Ecto neural progenitor cell (in vitro differentiated cells): ENCODE results near the gene SH2D2A.

Experiments
- DNase-seq: peaks from one replicate; pipeline ENCODE4 v3.0.0-alpha.2; 2018; ENCODE audit warnings: low spot score

The SH2D2A gene

DNA sequence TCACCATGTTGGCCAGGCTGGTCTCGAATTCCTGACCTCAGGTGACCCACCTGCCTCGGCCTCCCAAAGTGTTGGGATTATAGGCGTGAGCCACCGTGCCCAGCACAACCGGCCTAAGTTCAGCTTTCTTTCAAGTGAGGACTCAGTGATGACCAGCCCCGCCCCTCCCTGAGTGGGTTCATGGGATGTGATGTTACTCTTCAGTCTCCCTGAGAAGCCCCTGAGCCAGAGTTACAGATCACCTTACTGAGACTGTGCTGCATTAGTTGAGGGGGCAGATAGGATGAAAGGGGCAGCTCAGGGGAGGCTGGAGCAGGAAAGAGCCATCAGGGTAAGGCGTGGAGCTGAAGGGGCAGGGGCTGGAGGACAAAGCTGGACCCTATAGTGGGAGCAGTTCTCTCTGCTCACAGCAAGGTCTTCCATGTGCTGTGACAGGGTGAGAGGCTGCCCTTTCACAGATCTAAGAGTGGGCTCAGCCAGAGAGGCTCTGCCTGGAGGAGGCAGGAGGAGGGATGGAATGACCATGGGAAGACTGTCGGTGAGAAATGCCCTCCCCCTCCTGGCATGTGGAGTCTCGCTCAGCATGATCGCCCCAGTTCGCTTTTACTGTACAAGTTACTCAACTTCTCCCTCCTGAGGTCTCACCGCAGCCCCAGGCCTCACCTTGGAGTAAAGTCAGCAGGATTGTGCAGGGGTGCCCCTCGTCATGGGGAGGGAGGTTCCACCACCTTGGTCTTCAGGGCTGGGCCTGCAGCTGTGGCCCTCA, 13.4 kb downstream of the SH2D2A start:
- no peak for DNase-seq

DNA sequence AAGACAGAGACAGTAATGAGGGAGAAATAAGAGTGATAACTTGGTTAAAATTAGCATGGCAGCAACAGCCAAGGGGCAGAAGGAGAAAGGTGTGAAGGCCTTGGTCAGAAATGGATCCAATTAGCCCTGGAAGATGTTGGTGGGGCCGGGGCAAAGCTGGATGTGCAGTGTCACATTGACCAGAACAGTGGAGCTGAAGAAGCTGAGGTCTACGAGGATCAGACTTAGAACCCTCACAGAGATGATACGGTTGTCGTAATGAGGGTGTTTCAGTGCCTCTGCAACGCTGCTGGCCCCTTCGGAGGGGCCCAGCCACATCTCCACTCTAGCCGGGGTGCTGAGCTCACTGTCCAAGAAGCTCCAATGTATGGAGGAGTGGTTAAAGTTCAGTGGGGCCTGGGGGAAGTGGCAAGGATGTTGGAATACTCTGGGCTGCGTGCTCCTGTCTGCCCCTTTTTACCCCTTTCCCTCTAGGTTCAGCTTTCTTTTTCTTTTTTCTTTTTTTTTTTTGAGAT, 14.2 kb downstream of the SH2D2A start:
- DNase-seq: no peak

DNA sequence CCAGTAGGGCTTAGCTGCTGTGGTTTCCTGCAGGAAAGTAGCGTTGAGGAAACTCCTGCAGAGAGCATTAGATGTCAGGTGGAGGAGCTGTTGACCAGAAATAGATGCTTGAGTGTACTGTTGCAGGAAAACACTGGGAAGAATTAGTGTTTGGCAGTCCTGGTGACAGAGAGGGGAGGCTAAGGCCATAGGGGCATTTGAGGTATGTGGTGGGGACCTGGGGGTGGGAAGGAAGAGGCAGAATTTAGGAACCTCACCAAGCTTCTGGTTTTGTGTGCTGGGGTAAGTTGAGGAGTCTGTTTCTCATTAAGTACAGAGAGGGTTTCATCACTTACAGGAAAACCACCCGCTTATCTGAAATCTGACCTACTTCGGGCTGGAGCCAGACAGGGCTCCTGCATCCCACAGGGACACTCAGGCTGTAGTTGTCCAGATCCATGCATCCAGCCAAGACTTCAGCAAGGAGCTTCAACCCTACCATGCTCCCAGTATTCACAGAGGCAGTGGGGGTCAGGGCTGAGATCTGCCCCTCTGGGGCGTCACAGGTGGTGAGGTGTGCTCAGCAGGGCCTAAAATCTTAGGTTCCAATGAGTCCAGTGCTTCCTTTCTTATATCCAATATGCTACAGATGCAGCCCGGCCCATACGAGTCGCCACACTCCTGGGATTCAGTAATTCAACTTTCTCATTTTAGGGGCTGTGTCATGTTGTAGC, 15.1 kb downstream of the SH2D2A start:
- no peak for DNase-seq

DNA sequence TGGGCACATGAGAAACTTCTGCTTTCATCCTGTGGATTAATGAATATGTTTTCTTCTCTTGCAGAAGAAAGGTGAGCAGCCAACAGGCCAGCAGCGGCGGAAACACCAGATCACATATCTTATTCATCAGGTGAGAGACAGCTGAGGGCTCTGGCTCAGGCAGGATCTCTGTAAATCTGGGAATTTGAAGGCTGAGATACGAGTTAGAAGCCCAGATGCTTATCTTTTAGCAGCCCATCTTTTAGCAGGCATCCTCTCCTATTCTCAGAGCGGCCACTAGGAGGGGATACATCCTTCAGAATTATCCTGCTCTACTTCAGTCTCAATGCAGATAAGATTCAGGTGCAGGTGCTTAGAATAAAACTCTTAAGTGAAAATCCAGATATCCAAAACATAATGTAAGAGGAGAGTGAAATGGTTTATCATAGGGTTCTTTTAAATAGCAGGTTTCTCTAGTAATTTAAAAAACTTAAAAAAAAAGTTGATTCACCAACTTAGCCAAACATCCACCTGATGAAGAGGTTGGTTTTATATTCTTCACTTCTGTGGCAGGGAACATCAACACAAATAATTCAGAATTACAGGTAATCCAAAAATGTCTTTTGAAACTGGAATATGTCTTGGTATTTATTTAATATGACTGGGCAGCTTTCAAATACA, 19.3 kb downstream of the SH2D2A start:
- no peak for DNase-seq

DNA sequence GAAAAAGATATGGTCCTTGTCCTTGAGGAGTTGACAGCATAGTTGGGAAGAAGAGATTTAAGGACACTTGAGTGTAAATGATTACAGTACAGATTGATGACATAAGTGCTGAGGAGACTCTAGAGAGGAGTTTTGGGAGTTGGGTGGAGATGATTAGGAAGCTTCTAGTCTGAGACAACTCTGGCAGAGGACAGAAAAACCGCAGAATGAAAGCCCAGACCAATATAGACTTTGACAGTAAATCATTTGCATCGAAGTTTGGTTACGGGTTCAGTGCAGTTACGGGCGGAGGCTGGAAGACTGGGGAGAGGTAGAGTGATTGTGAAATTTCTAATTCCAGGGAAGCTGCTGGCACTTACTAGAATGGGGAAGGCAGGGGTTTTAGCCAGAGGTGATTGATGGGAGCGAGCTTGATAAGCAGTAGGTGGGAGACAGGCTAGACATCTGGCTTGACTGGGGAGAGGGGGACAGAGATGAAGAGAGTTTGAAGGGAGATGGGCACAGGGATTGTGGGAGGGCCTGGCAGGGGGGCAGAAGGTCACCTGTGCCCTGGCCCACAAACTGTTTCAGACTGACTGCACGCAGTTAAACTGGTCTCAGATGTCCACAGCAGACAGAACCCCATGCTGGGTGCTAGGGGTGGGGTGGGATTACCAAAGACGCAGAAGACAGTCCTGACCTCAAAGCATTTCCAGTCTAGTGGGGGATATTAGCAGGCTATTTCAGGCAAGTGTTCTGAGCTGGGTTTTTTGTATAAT, 20.1 kb downstream of the SH2D2A start:
- DNase-seq: no peak

DNA sequence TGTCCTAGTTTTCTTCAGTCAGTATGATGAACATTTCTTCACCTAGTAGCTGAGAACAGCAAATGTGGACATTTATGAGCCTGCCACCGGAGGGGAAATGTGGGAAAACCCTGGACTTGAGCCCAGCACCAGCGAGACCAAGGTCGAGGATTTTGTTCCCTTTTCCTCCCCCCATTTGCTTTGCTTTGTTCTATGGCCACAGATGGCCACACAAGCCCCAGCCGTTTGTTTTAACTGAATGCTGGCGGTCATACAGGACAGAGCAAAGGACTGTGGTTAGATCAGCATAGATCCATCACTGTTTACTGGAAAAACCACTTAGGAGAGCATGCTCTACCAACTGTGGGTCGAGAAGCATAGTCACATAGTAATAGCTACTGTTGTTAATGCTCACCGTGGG, 20.9 kb downstream of the SH2D2A start:
- DNase-seq: no peak

DNA sequence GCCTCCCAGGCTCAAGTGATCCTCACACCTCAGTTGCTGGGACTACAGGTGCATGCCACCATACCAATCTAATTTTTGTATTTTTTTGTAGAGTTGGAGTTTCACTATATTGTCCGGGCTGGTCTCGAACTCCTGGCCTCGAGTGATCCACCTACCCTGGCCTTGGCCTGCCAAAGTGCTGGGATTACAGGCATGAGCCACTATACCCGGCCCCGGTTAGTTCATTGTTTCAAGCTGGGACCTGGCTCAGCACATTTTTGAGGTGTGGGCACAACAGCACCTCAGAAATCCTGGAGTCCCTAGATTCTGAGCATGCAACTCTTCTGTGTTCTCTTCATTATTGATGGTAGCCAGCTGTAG, 21.3 kb downstream of the SH2D2A start:
- no peak for DNase-seq

DNA sequence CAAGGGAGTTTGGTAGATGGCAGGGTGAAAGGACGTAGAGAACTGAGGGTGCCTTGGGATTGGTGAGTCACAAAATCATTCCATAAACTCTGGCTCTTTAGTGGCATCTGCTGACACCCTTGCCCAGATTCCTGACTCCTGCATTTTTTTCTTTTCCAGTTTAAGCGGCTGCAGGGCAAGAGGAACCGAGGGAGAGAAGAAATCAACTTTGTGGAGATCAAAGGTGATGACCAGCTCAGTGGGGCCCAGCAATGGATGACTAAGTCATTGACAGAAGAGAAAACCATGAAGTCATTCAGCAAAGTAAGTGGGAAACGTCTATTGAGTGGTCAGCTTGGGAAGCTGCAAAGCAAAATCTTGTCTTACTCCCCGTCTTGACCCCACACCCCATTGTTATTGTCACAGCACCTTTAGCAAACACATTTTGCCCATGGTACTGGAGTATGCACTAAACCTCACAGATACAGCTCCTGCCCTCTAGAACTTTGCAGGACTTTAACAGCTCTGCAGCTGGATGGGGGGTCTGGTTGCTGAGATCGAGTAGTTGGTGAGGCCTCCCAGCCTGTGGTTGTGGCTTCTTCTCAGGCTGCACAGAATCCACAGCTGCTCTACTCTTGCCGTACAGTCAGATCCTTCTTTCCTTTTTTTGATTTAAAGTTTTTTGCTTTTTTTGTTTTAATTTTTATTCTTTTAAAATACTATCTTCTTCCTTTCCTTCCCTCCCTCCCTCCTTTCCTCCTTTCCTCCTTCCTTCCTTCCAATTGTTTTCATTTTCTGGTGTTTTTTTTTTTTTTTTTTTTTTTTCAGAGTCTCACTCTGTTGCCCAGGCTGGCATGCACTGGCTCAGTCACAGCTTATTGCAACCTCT, 21.9 kb downstream of the SH2D2A start:
- DNase-seq: no peak

DNA sequence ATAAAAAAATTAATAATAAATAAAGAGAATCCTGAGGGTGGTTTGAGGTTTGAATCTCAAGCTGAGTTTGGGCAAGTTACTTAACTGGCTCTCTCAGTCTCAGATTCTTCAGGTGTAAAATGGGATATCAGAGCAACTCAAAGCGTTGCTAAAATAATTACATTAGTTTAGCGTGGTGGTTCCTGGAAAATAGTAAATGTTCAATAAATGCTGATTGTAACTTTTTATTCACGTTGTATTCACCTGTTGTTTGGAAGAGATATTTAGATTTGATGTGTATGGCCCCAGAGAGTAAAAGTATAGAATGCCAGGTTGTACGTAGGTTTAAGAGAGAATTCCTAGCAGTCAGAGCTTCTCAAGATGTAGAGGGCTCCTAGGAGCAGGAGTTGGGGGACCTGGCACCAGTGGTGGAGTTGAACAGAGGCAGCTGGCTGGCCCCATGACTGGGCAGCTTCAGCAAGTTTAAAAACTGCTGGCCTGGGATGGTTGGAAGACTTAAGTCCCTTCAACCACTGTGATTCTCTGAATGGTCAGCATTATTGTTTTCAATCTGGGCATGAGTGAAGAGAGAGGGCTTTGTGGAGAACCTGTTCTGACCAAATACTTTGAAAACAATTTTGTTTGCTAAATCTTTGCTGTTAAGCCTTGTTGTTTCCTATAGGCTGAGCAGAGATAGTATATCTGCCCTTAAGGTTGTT, 26.9 kb downstream of the SH2D2A start:
- no peak for DNase-seq

DNA sequence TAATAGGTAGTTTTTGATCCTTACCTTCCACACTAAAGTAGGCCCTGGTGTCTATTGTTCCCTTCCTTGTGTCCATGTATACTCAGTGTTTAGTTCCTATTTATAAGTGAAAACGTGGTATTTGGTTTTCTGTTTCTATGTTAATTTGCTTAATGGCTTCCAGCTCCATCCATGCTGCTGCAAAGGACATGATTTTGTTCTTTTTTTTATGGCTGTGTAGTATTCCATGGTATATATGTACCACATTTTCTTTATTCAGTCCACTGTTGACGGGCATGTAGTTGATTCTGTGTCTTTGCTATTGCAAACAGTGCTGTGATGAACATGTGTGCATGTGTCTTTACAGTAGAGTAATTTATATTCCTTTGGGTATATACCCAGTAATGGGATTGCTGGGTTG, 28.5 kb downstream of the SH2D2A start:
- no peak for DNase-seq

DNA sequence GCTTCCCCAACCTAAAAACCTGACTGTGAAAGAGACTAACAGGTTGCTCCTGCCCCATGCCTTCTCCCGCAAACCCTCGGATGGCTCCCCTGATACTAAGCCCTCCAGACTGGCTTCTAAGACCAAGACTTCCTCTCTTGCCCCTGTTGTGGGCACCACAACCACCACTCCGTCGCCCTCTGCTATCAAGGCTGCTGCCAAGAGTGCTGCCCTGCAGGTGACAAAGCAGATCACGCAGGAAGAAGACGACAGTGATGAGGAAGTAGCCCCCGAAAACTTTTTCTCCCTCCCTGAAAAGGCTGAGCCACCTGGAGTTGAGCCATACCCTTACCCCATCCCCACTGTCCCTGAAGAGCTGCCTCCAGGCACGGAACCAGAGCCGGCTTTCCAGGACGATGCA, 30.0 kb downstream of the SH2D2A start:
- DNase-seq: no peak

DNA sequence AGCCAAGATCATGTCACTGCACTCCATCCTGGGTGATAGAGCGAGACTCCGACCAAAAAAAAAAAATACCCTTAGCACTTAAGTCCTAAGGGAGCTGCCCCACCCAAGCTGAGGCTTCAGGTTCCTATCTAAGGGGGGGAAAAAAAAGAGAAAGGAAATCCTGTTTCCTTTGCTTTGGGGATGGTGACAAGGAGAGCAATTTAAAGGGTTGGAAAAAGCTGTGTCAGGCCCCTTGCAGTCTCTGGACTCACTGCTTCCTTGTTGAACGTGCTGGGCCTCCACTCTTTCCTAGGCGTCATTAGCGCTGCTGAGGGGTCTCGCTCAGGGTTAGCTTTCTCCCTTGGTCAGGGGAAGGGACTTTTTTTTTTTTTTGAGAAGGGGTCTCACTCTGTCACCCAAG, 31.2 kb downstream of the SH2D2A start:
- DNase-seq: no peak

DNA sequence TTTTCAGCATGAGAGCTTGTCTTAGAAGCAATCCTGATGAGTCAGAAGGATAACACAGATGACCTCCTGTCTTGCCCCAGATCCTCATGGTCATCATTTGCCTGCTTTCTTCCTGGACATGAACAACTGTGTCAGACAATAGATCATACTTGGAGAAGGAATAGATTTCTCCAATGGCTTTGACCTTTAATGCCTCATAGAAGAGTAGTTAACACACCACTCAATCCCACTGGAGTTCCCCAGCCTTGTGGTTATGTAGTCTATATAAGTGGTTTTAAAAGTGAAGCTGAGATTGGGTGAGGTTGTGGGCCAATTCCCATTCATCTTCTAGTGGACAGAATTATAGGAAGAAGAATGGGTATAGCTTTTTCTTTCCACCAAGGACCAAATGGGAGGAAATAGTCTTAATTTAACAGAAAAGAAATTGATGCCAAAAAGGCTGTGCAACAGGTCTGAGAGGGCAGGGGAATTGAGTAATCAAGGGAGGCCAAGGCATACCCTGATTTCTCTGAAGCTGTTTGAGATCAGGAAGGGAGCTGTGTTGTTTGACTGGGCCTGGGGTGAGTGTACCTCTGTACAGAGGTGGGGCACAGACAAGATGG, 35.0 kb downstream of the SH2D2A start:
- no peak for DNase-seq

DNA sequence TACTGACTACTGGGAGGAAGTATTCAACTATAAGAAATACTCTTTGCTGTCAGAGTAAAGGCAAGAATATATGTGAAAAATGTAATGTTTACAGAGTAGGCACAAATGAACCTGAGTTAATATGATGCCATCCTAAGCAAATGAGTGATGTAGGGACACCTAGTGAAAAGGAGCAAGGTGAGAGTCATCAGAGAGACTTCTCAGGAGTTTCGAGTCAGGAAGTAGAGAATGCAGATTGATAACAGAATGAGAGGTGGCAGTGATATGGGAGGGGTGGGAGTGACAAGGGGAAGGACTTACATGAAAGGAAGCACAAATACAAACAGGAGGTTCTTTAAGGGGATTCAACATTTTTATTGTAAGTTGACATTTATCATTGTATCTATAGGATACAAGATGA, 39.1 kb downstream of the SH2D2A start:
- no peak for DNase-seq

DNA sequence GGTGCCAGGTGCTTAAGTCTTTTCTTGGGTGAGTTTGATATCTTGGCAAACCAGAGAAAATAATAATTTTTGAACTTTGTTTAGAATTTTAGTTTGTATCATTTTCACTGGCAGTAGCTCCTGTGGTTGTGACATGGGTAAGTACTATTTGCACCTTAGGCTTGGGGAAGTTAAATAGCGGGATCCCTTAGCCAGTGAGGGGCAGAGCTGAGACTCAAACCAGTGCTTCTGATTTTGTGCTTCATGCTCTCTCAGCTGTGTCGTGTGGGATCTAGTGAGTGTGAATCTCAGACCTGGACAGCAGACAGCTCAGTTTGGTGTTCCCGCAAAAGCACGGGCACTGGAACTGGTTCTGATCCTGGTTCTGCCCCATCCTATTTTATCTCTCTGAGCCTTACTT, 39.7 kb downstream of the SH2D2A start:
- no peak for DNase-seq

DNA sequence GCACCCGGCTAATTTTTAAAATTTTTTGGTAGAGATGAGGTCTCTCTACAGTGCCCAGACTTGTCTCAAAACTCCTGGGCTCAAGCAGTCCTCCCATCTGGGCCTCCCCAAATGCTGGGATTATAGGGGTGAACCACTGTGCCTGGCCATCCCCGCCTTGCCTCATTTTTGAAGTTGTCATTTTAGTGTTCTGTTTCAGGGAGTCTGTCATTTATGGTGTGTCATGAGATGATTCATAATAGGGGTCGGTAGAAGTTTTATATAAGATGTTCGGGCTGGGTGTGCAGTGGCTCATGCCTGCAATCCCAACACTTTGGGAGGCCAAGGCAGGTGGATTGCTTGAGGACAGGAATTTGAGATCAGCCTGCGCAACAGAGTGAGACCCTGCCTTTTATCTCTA, 40.8 kb downstream of the SH2D2A start:
- DNase-seq: no peak

DNA sequence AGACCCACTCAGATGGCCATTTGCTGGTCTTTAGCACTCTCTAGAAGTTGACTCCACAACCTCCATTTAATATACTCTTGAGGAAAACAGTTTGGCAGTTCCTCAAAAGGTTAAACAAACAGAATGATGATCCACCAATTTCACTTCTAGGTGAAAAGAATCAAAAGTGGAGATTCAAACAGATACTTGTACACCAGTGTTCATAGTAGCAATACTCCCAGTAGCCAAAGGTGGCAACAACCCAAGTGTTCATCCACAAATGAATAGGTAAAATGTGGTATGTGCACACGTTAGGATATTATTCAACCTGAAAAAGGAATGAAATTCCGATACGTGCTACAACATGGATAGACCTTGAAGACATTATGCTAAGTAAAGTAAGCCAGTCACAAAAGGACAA, 43.0 kb downstream of the SH2D2A start:
- no peak for DNase-seq

DNA sequence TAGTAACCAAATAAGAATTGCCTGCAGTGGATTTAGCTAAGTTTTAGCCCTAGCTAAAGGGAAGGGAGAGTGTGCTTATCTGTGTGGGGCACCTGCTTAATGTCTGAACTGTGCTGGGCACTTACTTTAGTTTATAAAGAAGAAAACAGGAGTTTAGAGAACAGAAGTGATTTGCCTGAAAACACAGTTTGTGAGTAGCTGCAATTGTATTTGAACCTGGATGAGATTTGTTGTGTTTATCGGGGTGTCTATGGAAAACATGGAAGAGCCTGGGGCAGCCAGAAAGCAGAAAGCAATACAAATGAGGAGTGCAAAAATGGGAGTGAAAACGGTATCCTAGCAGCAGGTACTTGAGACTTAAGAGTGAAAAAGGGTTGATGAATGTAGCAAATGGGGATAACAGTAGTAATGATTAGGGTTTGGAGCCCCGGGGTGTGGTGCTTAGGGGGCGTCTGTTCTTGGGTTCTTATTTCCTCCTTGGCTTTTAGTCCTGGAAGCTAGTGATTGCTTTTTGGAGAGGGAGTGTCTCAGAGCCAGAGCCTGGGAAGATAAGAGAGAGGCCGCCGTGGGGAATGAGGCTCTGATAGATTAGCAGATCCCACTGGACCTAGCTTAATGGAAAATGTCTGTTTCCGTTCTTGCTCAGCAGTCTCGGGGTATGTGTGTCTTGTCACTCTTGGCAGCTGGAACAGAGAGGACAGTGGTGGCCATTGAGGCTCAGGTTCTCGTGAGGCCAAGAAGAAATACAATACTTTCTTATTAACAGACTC, 43.7 kb downstream of the SH2D2A start:
- DNase-seq: no peak

DNA sequence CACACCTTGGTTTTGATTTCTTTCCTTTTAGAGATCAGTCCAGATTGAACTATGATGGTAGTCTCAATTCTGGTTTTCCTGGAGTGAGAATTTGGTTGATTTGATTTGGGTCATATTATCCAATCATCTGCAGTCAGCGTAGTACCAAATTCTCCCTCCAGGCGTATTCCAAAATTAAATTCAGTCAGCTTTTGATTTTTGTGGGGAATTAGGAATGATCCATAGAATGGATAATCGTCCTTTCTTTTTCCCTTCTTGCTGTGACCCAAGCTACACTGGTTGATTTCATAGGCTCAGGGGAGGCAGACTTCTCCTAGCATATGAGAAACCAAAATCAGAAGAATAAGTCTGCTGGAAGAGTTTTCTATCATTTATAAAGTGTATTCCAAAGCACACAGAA, 44.4 kb downstream of the SH2D2A start:
- DNase-seq: no peak
